ENCODE measurements around the gene LRFN3.
A peak's percentile ranks its signal among the peaks of the same experiment; 100 is the strongest.

Gene LRFN3

DNA sequence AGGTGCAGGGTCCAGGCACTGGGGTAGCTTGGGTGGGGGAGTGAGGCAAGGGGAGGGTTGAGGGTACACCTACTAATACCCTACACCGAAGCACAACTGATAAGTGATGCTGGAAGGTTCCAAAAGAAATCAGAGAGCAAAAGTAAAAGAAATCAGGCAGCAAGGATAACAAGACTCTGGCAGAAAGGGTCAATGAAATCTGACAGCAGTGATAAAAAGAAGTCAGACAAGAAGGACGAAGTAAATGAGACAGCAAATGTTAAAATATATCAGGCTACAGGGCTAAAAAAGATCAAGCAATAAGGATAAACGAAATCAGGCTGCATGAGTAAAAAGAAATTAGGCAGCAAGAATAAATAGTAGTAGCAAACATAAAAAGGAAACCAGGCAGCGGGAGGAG, 4.7 kb downstream of the LRFN3 start:
- peaks cover 22% of the 10 kb centered on the region for H3K4me1 ChIP-seq (ENCODE audit: control insufficient read depth, insufficient read depth, low read depth, low read length)
- no peak overlapping the region for H2BK120ac ChIP-seq (ENCODE audit: low read depth, low read length)
- H3K18ac ChIP-seq (ENCODE audit: low read depth in 1 of 2, low read length in 2 of 2) = no peak overlapping the region
- H3K4ac ChIP-seq (ENCODE audit: low read depth in 1 of 2, low read length in 2 of 2) = no peak overlapping the region
- no peak overlapping the region for H2AFZ ChIP-seq (ENCODE audit: low read depth, low read length)
- H2AK5ac ChIP-seq (ENCODE audit: low read length, severe bottlenecking) = no peak overlapping the region
- no peak overlapping the region for H2BK12ac ChIP-seq (ENCODE audit: low read length in 2 of 2)
- H3K36me3 ChIP-seq (ENCODE audit: control insufficient read depth in 1 of 2, insufficient read depth in 2 of 2, low read depth in 1 of 2, low read length in 2 of 2) = peaks cover 19 to 41% of the 10 kb centered on the region in 2 experiments
- 92% methylated on average over 4 of the region's 4 CpGs for WGBS
- no peaks in the 10 kb centered on the region for H3K27me3 ChIP-seq (ENCODE audit: control insufficient read depth in 1 of 2, insufficient read depth in 1 of 2, low read length in 2 of 2)
- H4K91ac ChIP-seq (ENCODE audit: low read length) = no peak overlapping the region
- no peak for DNase-seq
- H3K9me3 ChIP-seq (ENCODE audit: control insufficient read depth, low read length) = no peaks in the 10 kb centered on the region
- H3K79me1 ChIP-seq (replicated peaks; ENCODE audit: low read length, poor library complexity, severe bottlenecking) = peaks cover 25% of the 10 kb centered on the region
- H3K4me2 ChIP-seq (ENCODE audit: low read length, poor library complexity, severe bottlenecking) = no peak overlapping the region
- H3K14ac ChIP-seq (ENCODE audit: low read length in 2 of 2) = no peak overlapping the region
- no peak overlapping the region for H3K23ac ChIP-seq (ENCODE audit: low read length in 2 of 2)
- H3K9ac ChIP-seq (ENCODE audit: low read length) = no peak overlapping the region
- H2BK5ac ChIP-seq (ENCODE audit: low read depth, low read length, poor library complexity, severe bottlenecking) = no peak overlapping the region
- no peak overlapping the region for H2BK15ac ChIP-seq (ENCODE audit: low read depth, poor library complexity, severe bottlenecking)
- no peak overlapping the region for H3K27ac ChIP-seq (ENCODE audit: low read length, poor library complexity, severe bottlenecking)
- no peak overlapping the region for H3K4me3 ChIP-seq (ENCODE audit: insufficient read depth in 1 of 2, low read depth in 1 of 2, low read length in 2 of 2)
- no peak overlapping the region for H4K8ac ChIP-seq (ENCODE audit: low read length)

- Histone ChIP-seq H3K9me3 (ENCODE audit: control insufficient read depth, low read length) (no peaks in the 10 kb centered on the region), H3K79me1 (replicated peaks; ENCODE audit: low read length, poor library complexity, severe bottlenecking) (peaks cover 15% of the 10 kb centered on the region), H3K4me2 (ENCODE audit: low read length, poor library complexity, severe bottlenecking) (no peak overlapping the region), H4K91ac (ENCODE audit: low read length) (no peak overlapping the region), H2BK5ac (ENCODE audit: low read depth, low read length, poor library complexity, severe bottlenecking) (no peak overlapping the region), H3K4me3 (ENCODE audit: insufficient read depth in 1 of 2, low read depth in 1 of 2, low read length in 2 of 2) (no peak overlapping the region), H3K27me3 (ENCODE audit: control insufficient read depth in 1 of 2, insufficient read depth in 1 of 2, low read length in 2 of 2) (no peaks in the 10 kb centered on the region), H2BK12ac (ENCODE audit: low read length in 2 of 2) (no peak overlapping the region), H4K8ac (ENCODE audit: low read length) (no peak overlapping the region), H2AFZ (ENCODE audit: low read depth, low read length) (no peak overlapping the region), H3K4ac (ENCODE audit: low read depth in 1 of 2, low read length in 2 of 2) (no peak overlapping the region), H3K36me3 (ENCODE audit: control insufficient read depth in 1 of 2, insufficient read depth in 2 of 2, low read depth in 1 of 2, low read length in 2 of 2) (peaks cover 19 to 41% of the 10 kb centered on the region in 2 experiments), H3K27ac (ENCODE audit: low read length, poor library complexity, severe bottlenecking) (no peak overlapping the region), H2BK120ac (ENCODE audit: low read depth, low read length) (no peak overlapping the region), H3K4me1 (ENCODE audit: control insufficient read depth, insufficient read depth, low read depth, low read length) (peaks cover 15% of the 10 kb centered on the region), H3K18ac (ENCODE audit: low read depth in 1 of 2, low read length in 2 of 2) (no peak overlapping the region), H3K9ac (ENCODE audit: low read length) (no peak overlapping the region), H3K14ac (ENCODE audit: low read length in 2 of 2) (no peak overlapping the region), H2BK15ac (ENCODE audit: low read depth, poor library complexity, severe bottlenecking) (no peak overlapping the region), H2AK5ac (ENCODE audit: low read length, severe bottlenecking) (no peak overlapping the region), H3K23ac (ENCODE audit: low read length in 2 of 2) (no peak overlapping the region)
- WGBS = 84% methylated on average over 3 of the region's 3 CpGs
- no peak for DNase-seq
Observed at GRCh38 chr19:35942235-35942634, 6.1 kb downstream of the LRFN3 start.

DNA sequence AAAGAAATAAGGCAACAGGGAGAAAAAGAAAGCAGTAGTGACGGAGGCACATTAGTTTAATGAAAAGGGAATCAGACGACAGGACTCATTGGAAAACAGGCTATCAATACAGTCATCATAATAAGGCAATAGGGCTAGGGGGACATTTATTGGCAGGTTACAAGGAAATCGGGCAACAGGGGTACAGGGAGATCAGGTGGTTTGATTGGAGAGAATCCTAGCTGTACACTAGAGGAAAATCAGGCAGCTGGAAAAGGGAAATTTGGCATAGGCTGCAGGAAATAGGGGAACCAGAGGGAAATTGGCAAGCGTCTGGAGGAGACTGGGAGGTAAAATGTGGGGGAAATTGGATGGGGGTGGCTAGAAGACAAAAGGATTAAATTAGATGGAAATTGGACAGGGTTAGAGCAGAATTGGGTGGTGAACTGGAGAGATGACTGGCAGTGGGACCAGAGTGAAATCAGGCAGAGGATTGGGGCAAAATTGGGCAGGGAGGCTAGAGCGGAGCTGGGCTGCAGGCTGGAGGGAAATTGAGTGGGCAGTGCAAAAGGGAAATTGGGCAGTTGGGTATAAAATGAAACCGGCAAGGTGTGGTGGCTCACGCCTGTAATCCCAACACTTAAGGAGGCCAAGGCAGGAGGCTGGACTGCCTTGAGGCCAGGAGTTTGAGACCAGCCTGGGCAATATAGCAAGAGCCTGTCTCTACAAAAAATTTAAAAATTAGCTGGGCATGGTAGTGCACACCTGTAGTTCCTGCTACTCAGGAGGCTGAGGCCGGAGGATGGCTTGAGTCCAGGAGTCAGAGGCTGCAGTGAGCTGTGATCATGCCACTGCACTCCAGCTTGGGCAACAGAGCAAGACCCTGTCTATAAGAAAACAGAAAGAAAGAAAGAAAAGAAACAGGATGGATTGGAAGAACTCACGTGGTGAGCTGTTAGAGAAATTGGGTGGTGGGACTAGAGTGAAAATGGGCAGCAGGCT, 7.4 kb downstream of the LRFN3 start:
- H3K79me1 ChIP-seq (replicated peaks; ENCODE audit: low read length, poor library complexity, severe bottlenecking) = peaks cover 12% of the 10 kb centered on the region
- H3K27ac ChIP-seq (ENCODE audit: low read length, poor library complexity, severe bottlenecking) = no peak overlapping the region
- H3K9me3 ChIP-seq (ENCODE audit: control insufficient read depth, low read length) = no peaks in the 10 kb centered on the region
- H2BK120ac ChIP-seq (ENCODE audit: low read depth, low read length) = no peak overlapping the region
- H3K14ac ChIP-seq (ENCODE audit: low read length in 2 of 2) = no peak overlapping the region
- no peak overlapping the region for H3K4me3 ChIP-seq (ENCODE audit: insufficient read depth in 1 of 2, low read depth in 1 of 2, low read length in 2 of 2)
- H4K91ac ChIP-seq (ENCODE audit: low read length) = no peak overlapping the region
- no peaks in the 10 kb centered on the region for H3K27me3 ChIP-seq (ENCODE audit: control insufficient read depth in 1 of 2, insufficient read depth in 1 of 2, low read length in 2 of 2)
- no peak overlapping the region for H3K18ac ChIP-seq (ENCODE audit: low read depth in 1 of 2, low read length in 2 of 2)
- H3K4me2 ChIP-seq (ENCODE audit: low read length, poor library complexity, severe bottlenecking) = no peak overlapping the region
- no peak overlapping the region for H2AFZ ChIP-seq (ENCODE audit: low read depth, low read length)
- WGBS = 84% methylated on average over 9 of the region's 9 CpGs
- H4K8ac ChIP-seq (ENCODE audit: low read length) = no peak overlapping the region
- H2BK15ac ChIP-seq (ENCODE audit: low read depth, poor library complexity, severe bottlenecking) = no peak overlapping the region
- H2BK12ac ChIP-seq (ENCODE audit: low read length in 2 of 2) = no peak overlapping the region
- no peak overlapping the region for H3K9ac ChIP-seq (ENCODE audit: low read length)
- H3K23ac ChIP-seq (ENCODE audit: low read length in 2 of 2) = no peak overlapping the region
- no peak for DNase-seq
- no peak overlapping the region for H2BK5ac ChIP-seq (ENCODE audit: low read depth, low read length, poor library complexity, severe bottlenecking)
- H3K4ac ChIP-seq (ENCODE audit: low read depth in 1 of 2, low read length in 2 of 2) = no peak overlapping the region
- H3K4me1 ChIP-seq (ENCODE audit: control insufficient read depth, insufficient read depth, low read depth, low read length) = peaks cover 6% of the 10 kb centered on the region
- H2AK5ac ChIP-seq (ENCODE audit: low read length, severe bottlenecking) = no peak overlapping the region
- H3K36me3 ChIP-seq (ENCODE audit: control insufficient read depth in 1 of 2, insufficient read depth in 2 of 2, low read depth in 1 of 2, low read length in 2 of 2) = peaks cover 19 to 41% of the 10 kb centered on the region in 2 experiments

DNA sequence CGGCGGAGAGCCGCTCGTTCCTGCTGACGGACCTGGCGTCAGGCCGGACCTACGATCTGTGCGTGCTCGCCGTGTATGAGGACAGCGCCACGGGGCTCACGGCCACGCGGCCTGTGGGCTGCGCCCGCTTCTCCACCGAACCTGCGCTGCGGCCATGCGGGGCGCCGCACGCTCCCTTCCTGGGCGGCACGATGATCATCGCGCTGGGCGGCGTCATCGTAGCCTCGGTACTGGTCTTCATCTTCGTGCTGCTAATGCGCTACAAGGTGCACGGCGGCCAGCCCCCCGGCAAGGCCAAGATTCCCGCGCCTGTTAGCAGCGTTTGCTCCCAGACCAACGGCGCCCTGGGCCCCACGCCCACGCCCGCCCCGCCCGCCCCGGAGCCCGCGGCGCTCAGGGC, 8.4 kb downstream of the LRFN3 start:
- H3K4me1 ChIP-seq (ENCODE audit: control insufficient read depth, insufficient read depth, low read depth, low read length) = peaks cover 2% of the 10 kb centered on the region
- no peak overlapping the region for H3K9ac ChIP-seq (ENCODE audit: low read length)
- H3K23ac ChIP-seq (ENCODE audit: low read length in 2 of 2) = no peak overlapping the region
- no peak overlapping the region for H4K91ac ChIP-seq (ENCODE audit: low read length)
- H3K4me3 ChIP-seq (ENCODE audit: insufficient read depth in 1 of 2, low read depth in 1 of 2, low read length in 2 of 2) = peak overlapping the region in 1 of 2 experiments; percentile 39
- no peak for DNase-seq
- H3K27me3 ChIP-seq (ENCODE audit: control insufficient read depth in 1 of 2, insufficient read depth in 1 of 2, low read length in 2 of 2) = no peaks in the 10 kb centered on the region
- H3K36me3 ChIP-seq (ENCODE audit: control insufficient read depth in 1 of 2, insufficient read depth in 2 of 2, low read depth in 1 of 2, low read length in 2 of 2) = peaks cover 16 to 35% of the 10 kb centered on the region in 2 experiments
- no peak overlapping the region for H2BK5ac ChIP-seq (ENCODE audit: low read depth, low read length, poor library complexity, severe bottlenecking)
- no peak overlapping the region for H2AK5ac ChIP-seq (ENCODE audit: low read length, severe bottlenecking)
- no peak overlapping the region for H2BK15ac ChIP-seq (ENCODE audit: low read depth, poor library complexity, severe bottlenecking)
- WGBS = 94% methylated on average over 52 of the region's 52 CpGs
- H2AFZ ChIP-seq (ENCODE audit: low read depth, low read length) = no peak overlapping the region
- H3K4me2 ChIP-seq (ENCODE audit: low read length, poor library complexity, severe bottlenecking) = no peak overlapping the region
- no peak overlapping the region for H3K27ac ChIP-seq (ENCODE audit: low read length, poor library complexity, severe bottlenecking)
- peaks cover 7% of the 10 kb centered on the region for H3K79me1 ChIP-seq (replicated peaks; ENCODE audit: low read length, poor library complexity, severe bottlenecking)
- H3K18ac ChIP-seq (ENCODE audit: low read depth in 1 of 2, low read length in 2 of 2) = no peak overlapping the region
- no peak overlapping the region for H3K14ac ChIP-seq (ENCODE audit: low read length in 2 of 2)
- no peak overlapping the region for H3K4ac ChIP-seq (ENCODE audit: low read depth in 1 of 2, low read length in 2 of 2)
- H2BK120ac ChIP-seq (ENCODE audit: low read depth, low read length) = no peak overlapping the region
- no peak overlapping the region for H4K8ac ChIP-seq (ENCODE audit: low read length)
- H2BK12ac ChIP-seq (ENCODE audit: low read length in 2 of 2) = no peak overlapping the region
- no peaks in the 10 kb centered on the region for H3K9me3 ChIP-seq (ENCODE audit: control insufficient read depth, low read length)
